Activated T-cell treated with anti-CD3 and anti-CD28 coated beads, Interleukin-2, amount 50 U/mL, for 72 hours (primary cell): ENCODE measurements around the gene OR5P2. TPM values are rescaled to one million over a fixed set of nuclear protein-coding genes. Genes with fewer than 3 reads are reported as not detected.
"Not testable (repeated sequence)": the region's sequence is repeated elsewhere in the genome, so short reads cannot be mapped to it uniquely, and the experiment has no call there.

Experiments used
- ATAC-seq, 2 donors: fragments of 150-1000 bp; cut with Tn5 transposase; replicated peaks in 1 of 2; 2 replicates each; pipeline ENCODE4 v1.10.0; 2021; ENCODE audit warnings: moderate library complexity in 2 of 2, mild to moderate bottlenecking in 1 of 2
- DNase-seq, 2 donors: peaks; one replicate each; pipeline ENCODE4 v3.0.0; 2021 to 2022; ENCODE audit warnings: mixed read lengths in 1 of 2
- H3K27ac Mint-ChIP-seq: one replicate; pipeline ENCODE4 v1.8.0; 2022; ENCODE audit warnings: mild to moderate bottlenecking, moderate library complexity, mixed read lengths
- H3K27me3 Mint-ChIP-seq: one replicate; pipeline ENCODE4 v1.8.0; 2022; ENCODE audit warnings: low read depth, mixed read lengths
- H3K36me3 Mint-ChIP-seq, 2 donors: one replicate each; pipeline ENCODE4 v1.8.0; 2022; ENCODE audit warnings: mixed read lengths in 2 of 2, mild to moderate bottlenecking in 1 of 2; ENCODE audit not compliant: insufficient read depth in 2 of 2
- H3K4me1 Mint-ChIP-seq: one replicate; pipeline ENCODE4 v1.8.0; 2022; ENCODE audit warnings: low read depth, mixed read lengths
- H3K4me3 Mint-ChIP-seq, 2 donors: one replicate each; pipeline ENCODE4 v1.8.0; 2022; ENCODE audit warnings: mild to moderate bottlenecking in 2 of 2, mixed read lengths in 2 of 2, moderate library complexity in 2 of 2
- H3K9me3 Mint-ChIP-seq, 2 donors: one replicate each; pipeline ENCODE4 v1.8.0; 2022; ENCODE audit warnings: mixed read lengths in 2 of 2
- total RNA-seq, 2 donors: library from RNA; stranded (reverse); gene quantifications; one replicate each; pipeline ENCODE4 v1.2.3, GENCODE V29; 2022

The OR5P2 gene, protein sequence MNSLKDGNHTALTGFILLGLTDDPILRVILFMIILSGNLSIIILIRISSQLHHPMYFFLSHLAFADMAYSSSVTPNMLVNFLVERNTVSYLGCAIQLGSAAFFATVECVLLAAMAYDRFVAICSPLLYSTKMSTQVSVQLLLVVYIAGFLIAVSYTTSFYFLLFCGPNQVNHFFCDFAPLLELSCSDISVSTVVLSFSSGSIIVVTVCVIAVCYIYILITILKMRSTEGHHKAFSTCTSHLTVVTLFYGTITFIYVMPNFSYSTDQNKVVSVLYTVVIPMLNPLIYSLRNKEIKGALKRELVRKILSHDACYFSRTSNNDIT
- total RNA-seq = not detected

DNA sequence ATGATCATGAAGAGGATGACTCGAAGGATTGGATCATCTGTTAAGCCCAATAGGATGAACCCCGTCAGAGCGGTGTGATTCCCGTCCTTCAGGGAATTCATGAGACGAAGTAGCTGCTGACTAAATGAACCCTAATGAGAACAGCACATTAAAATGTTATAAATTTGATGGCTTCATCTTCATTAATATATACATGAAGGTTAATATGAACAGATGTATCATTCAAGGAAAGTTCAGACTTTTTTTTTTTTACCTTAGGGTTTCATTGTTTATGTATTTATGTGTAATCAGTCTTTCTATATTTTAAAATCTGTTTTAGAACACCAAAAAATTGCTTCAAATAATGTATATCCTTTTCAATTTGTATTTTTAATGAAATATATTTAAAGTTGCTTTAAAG is at the start of gene OR5P2:
OR5P2 (minus strand) TSS at position 101 of the 400 bp plus-strand sequence; CDS start at position 101, 0 bp downstream.
- no peak within 1 kb of the TSS for H3K4me3 Mint-ChIP-seq
- no peak within 1 kb of the TSS for H3K27ac Mint-ChIP-seq
- peaks cover 0 to 4% of the 10 kb centered on the region in 2 donors for H3K9me3 Mint-ChIP-seq
- ATAC-seq (no peak), DNase-seq (no peak)
- H3K4me1 Mint-ChIP-seq = no peaks in the 10 kb centered on the region
- no peaks in the 10 kb centered on the region for H3K27me3 Mint-ChIP-seq
- peaks cover 0 to 2% of the 10 kb centered on the region in 2 donors for H3K36me3 Mint-ChIP-seq

DNA sequence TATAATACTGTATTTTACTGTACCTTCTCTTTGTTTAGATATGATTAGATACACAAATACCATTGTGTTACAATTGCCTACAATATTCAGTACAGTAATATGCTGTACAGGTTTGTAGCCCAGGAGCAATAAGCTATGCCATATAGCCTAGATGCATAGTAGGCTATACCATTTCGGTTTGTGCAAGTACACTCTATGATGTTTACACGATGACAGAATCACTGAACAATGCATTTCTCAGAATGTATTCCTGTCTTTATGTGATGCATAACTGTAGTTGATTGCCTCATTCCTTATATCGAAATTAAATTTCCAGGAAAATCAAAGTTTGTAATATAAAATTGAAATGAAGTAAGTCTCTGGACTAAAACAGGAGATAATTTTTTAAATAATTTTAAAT is 49.3 kb upstream of the OR5P2 start:
- Mint-ChIP-seq H3K4me3 (no peak overlapping the region), H3K36me3 (no peaks in the 10 kb centered on the region), H3K27me3 (peaks cover 8% of the 10 kb centered on the region), H3K27ac (no peak overlapping the region), H3K4me1 (no peaks in the 10 kb centered on the region), H3K9me3 (no peaks in the 10 kb centered on the region)
- no peak for ATAC-seq
- no peak for DNase-seq

DNA sequence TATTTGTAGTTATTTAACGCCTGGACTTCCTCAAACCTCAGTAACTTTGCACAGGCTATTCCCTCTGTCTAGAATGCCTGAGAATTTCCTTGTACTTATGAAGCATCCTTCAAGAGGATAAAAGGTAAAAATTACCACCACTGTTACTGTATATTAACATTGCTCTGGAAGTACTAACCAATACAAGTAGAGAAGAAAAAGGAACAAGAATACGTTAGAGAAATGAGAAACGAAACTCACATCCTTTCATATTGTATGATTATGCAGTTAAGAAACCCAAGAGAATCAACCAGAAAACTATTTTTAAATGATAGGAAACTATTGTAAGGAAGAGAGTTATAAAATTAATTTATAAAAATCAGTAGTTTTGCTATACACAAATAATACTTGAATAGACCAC is 48.2 kb upstream of the OR5P2 start:
- no peaks in the 10 kb centered on the region for H3K9me3 Mint-ChIP-seq
- ATAC-seq (no peak), DNase-seq (no peak)
- no peak overlapping the region for H3K4me3 Mint-ChIP-seq
- no peaks in the 10 kb centered on the region for H3K36me3 Mint-ChIP-seq
- no peak overlapping the region for H3K27ac Mint-ChIP-seq
- peaks cover 8% of the 10 kb centered on the region for H3K27me3 Mint-ChIP-seq
- no peaks in the 10 kb centered on the region for H3K4me1 Mint-ChIP-seq

DNA sequence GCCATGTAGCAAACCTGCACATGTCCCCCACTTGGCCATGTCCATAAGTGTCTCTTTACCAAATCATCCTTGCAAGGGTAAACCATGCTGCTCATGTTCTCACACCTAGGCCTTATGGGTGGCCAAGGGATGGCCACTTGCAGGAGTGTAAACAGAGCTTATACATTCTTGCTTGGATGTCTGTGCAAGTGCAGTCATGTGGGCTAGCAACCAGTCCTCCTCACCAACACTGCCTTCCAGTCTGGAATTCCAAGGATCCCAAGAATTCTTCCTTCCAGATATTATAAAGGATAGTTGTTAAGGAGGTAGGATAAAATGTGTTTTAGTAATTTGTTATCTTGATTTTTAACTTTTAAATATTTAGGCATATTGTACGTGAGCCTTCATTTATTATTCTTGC is 47.8 kb upstream of the OR5P2 start:
- ATAC-seq (no peak), DNase-seq (no peak)
- peaks cover 8% of the 10 kb centered on the region for H3K27me3 Mint-ChIP-seq
- no peak overlapping the region for H3K4me3 Mint-ChIP-seq
- no peaks in the 10 kb centered on the region for H3K9me3 Mint-ChIP-seq
- H3K36me3 Mint-ChIP-seq = no peaks in the 10 kb centered on the region
- H3K4me1 Mint-ChIP-seq = no peaks in the 10 kb centered on the region
- H3K27ac Mint-ChIP-seq = no peak overlapping the region

DNA sequence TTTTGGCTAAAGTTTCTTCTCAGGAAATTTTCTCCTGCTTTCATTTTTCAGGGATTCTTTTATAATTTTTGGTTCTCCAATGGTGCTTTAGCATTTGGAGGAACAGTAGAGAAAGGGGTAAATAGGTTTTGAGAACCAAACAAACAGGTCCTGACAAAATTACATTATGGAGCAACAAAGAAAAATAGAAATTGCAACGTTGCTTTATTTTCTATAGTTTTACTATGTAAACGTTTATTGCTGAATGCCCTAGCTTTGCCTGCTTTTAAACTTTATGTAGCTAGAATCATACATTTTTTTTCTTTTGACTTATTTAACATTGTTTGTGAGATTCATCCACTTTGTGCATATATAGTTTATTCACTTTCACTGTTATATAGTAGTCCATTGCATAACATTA is 43.8 kb upstream of the OR5P2 start:
- peaks cover 2% of the 10 kb centered on the region for H3K27me3 Mint-ChIP-seq
- H3K9me3 Mint-ChIP-seq = no peaks in the 10 kb centered on the region
- H3K36me3 Mint-ChIP-seq = no peaks in the 10 kb centered on the region
- no peak overlapping the region for H3K27ac Mint-ChIP-seq
- DNase-seq (no peak), ATAC-seq (no peak)
- no peak overlapping the region for H3K4me3 Mint-ChIP-seq
- H3K4me1 Mint-ChIP-seq = no peaks in the 10 kb centered on the region

DNA sequence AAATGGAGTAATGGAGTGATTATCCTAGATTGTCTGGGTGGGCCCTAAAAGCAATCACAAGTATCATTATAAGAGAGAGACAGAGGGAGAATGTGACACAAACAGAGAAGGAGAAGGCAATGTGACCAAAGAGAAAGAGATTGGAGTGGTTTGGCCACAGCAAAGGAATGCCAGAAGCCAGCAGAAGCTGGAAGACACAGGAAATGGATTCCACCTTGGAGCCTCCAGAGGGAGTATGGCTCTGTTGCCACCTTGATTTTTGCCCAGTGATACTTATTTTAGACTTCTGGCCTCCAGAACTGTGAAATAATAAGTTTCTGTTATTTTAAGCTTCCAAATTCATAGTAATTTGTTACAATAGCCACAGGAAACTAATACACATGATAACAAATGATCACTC is 36.8 kb upstream of the OR5P2 start:
- no peak overlapping the region for H3K4me3 Mint-ChIP-seq

DNA sequence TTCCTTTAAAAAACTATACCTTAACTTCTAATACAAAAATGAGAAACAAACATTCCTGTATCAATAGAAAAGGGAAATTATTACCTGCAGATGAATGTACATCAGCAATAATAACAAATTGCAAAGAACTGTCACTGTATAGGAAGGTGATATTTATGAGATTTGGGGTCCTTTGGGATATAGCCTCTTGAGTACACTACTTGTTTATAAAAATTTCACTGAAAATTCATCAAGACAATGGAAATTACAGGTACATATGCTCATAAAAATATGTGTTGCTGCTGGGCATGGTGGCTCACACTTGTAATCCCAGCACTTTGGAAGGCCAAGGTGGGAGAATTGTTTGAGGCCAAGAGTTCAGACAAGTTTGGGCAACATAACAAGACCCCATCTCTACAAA is 34.0 kb upstream of the OR5P2 start, which contains the start of gene OR5P3:
OR5P3 (minus strand) TSS at position 101 of the 400 bp plus-strand sequence.
- ATAC-seq (no peak), DNase-seq (no peak)
- no peak within 1 kb of the TSS for H3K4me3 Mint-ChIP-seq
- no peaks in the 10 kb centered on the region for H3K9me3 Mint-ChIP-seq
- H3K36me3 Mint-ChIP-seq = no peaks in the 10 kb centered on the region
- peaks cover 6% of the 10 kb centered on the region for H3K27me3 Mint-ChIP-seq
- no peaks in the 10 kb centered on the region for H3K4me1 Mint-ChIP-seq
- H3K27ac Mint-ChIP-seq = no peak within 1 kb of the TSS

More for the DNA sequence above, 36.8 kb upstream of the OR5P2 start:
- DNase-seq (no peak), ATAC-seq (no peak)
- H3K27me3 Mint-ChIP-seq = peaks cover 6% of the 10 kb centered on the region
- H3K27ac Mint-ChIP-seq = no peak overlapping the region
- no peaks in the 10 kb centered on the region for H3K9me3 Mint-ChIP-seq
- H3K4me1 Mint-ChIP-seq = no peaks in the 10 kb centered on the region
- no peaks in the 10 kb centered on the region for H3K36me3 Mint-ChIP-seq

DNA sequence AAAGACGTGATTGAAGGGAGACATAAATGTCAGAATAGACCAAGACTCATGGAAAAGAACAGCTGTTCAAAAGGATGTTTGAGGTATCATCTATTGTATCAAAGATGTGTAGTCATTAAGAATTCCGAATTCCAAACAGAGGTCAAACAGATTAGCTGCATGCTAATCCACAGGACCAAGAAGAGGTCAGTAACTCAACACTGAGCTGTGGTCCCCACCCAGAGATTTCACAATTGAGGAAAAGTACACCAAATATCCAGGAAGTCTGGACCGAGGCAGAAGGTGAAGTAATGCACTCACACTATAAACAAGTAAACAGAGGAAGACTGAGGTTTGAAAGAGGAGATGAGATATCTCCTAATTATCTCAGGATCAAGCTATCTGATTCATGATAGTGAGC is 29.6 kb upstream of the OR5P2 start:
- no peak for ATAC-seq
- Mint-ChIP-seq H3K36me3 (no peaks in the 10 kb centered on the region), H3K27ac (no peak overlapping the region), H3K27me3 (no peaks in the 10 kb centered on the region), H3K4me3 (no peak overlapping the region), H3K9me3 (no peaks in the 10 kb centered on the region), H3K4me1 (no peaks in the 10 kb centered on the region)
- DNase-seq = no peak

DNA sequence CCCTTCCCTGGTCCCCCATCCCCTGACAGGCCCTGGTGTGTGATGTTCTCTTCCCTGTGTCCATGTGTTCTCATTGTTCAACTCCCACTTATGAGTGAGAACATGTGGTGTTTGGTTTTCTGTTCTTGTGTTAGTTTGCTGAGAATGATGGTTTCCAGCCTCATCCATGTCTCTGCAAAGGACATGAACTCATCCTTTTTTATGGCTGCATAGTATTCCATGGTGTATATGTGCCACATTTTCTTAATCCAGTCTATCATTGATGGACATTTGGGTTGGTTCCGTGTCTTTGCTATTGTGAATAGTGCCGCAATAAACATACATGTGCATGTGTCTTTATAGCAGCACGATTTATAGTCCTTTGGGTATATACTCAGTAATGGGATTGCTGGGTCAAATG is 23.7 kb upstream of the OR5P2 start:
- not testable (repeated sequence) for DNase-seq, H3K36me3 Mint-ChIP-seq, H3K27ac Mint-ChIP-seq, ATAC-seq, H3K27me3 Mint-ChIP-seq, H3K4me1 Mint-ChIP-seq, H3K4me3 Mint-ChIP-seq
- H3K9me3 Mint-ChIP-seq = peaks cover 6 to 10% of the 10 kb centered on the region in 2 donors

DNA sequence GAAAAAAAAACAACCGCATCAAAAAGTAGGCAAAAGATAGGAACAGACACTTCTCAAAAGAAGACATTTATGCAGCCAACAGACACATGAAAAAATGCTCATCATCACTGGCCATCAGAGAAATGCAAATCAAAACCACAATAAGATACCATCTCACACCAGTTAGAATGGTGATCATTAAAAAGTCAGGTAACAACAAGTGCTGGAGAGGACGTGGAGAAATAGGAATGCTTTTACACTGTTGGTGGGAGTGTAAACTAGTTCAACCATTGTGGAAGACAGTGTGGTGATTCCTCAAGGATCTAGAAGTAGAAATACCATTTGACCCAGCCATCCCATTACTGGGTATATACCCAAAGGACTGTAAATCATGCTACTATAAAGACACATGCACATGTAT is 18.2 kb upstream of the OR5P2 start:
- H3K36me3 Mint-ChIP-seq, H3K4me3 Mint-ChIP-seq, DNase-seq, H3K4me1 Mint-ChIP-seq, ATAC-seq, H3K27me3 Mint-ChIP-seq, H3K27ac Mint-ChIP-seq: not testable (repeated sequence)
- peaks cover 13 to 19% of the 10 kb centered on the region in 2 donors for H3K9me3 Mint-ChIP-seq

DNA sequence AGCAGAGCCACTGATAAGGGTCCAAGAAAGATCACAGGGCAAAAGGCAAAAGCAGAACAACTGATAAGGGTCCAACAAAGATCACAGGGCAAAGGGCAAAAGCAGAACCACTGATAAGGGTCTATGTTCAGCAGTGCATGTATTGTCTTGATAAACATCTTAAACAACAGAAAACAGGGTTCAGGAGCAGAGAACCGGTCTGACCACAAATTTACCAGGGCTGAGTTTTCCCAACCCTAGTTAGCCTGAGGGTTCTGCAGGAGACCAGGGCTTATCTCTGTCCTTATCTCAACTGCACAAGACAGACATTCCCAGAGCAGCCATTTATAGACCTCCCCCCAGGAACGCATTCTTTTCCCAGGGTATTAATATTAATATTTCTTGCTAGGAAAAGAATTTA is 13.6 kb upstream of the OR5P2 start:
- H3K4me3 Mint-ChIP-seq, H3K27me3 Mint-ChIP-seq: not testable (repeated sequence)
- H3K9me3 Mint-ChIP-seq = peaks cover 16 to 26% of the 10 kb centered on the region in 2 donors

DNA sequence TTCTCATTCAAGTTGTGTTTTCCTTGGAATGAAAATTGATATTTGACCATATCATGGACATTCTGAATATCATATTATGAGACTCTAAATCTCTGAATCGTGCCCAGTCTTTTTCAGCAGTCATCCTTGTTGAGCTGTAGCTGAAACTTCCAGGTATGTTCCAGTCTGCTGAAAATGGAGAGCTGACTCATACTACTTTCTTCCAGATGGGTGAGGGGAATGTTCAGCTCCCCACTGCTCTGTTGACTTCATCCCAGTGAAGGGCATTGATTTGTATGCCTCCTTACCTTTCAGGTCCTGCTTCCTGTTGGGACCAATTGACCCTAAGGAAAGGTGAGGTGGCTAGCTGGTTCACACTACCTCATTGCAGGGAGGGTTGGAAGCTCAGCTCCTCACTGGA is 3.5 kb downstream of the OR5P2 start:
- Mint-ChIP-seq H3K4me1 (no peaks in the 10 kb centered on the region), H3K27ac (no peak overlapping the region), H3K9me3 (peaks cover 3 to 4% of the 10 kb centered on the region in 2 donors), H3K27me3 (no peaks in the 10 kb centered on the region), H3K4me3 (no peak overlapping the region), H3K36me3 (peaks cover 0 to 2% of the 10 kb centered on the region in 2 donors)
- DNase-seq (no peak), ATAC-seq (no peak)

More for the DNA sequence above, 13.6 kb upstream of the OR5P2 start:
- not testable (repeated sequence) for ATAC-seq, DNase-seq, H3K4me1 Mint-ChIP-seq, H3K27ac Mint-ChIP-seq, H3K36me3 Mint-ChIP-seq

DNA sequence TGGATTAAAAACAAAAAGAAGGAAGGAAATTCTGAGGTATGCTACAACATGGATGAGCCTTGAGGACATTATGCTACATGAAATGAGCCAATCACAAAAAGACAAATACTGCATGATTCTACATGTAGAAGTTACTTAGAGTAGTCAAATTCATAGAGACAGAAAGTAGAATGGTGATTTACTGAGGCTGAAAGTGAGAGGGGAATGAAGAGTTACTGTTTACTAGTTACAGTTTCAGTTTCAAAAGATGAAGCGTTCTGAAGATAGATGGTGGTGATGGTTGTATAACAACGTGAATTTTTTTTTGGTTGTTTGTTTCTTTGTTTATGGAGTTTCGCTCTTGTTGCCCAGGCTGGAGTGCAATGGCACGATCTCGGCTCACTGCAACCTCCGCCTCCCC is 9.5 kb downstream of the OR5P2 start:
- no peaks in the 10 kb centered on the region for H3K36me3 Mint-ChIP-seq
- H3K9me3 Mint-ChIP-seq = peaks cover 4 to 10% of the 10 kb centered on the region in 2 donors
- H3K4me1 Mint-ChIP-seq = no peaks in the 10 kb centered on the region
- H3K27me3 Mint-ChIP-seq = no peaks in the 10 kb centered on the region
- DNase-seq = no peak
- no peak overlapping the region for H3K4me3 Mint-ChIP-seq
- H3K27ac Mint-ChIP-seq = no peak overlapping the region
- ATAC-seq = no peak

DNA sequence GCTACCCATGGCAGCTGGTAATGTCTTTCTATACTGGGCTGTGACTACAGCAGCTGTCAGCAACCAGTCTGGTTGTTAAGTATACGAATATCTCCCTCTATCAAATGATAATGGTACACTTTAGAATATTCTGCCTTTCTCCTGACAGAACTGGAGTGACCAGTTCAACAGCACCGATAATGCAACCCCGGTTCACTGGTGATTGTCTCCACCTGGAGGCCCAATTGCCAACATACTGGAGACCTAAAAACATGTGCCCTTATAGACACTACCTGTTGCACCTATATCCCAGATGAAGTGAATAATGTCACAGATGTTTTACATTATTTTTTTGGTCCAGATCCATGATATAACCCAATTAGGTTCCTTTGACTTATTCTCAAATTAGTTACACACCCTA is 21.1 kb downstream of the OR5P2 start:
- Mint-ChIP-seq H3K9me3 (no peaks in the 10 kb centered on the region), H3K27me3 (no peaks in the 10 kb centered on the region), H3K4me1 (no peaks in the 10 kb centered on the region), H3K36me3 (no peaks in the 10 kb centered on the region), H3K27ac (no peak overlapping the region), H3K4me3 (no peak overlapping the region)
- no peak for DNase-seq
- no peak for ATAC-seq
